ENCODE measurements around the gene RBMS1.

RBMS1 gene

GRCh38 chr2:160239436-160239835, 254.2 kb downstream of the RBMS1 start:
- no peak overlapping the region for H3K4me3 Mint-ChIP-seq
- H3K9me3 Mint-ChIP-seq = no peaks in the 10 kb centered on the region
- H3K27me3 Mint-ChIP-seq = peaks cover 1% of the 10 kb centered on the region
- ATAC-seq (ENCODE audit: low read depth) = no peak
- no peaks in the 10 kb centered on the region for H3K36me3 Mint-ChIP-seq
- no peak overlapping the region for H3K27ac Mint-ChIP-seq
- H3K4me1 Mint-ChIP-seq = no peaks in the 10 kb centered on the region
- no peak for DNase-seq (ENCODE audit: low spot score in 2 of 2)

GRCh38 chr2:160238392-160238791, 255.2 kb downstream of the RBMS1 start:
- no peak for DNase-seq (ENCODE audit: low spot score in 2 of 2)

GRCh38 chr2:160232905-160233475, 260.6 kb downstream of the RBMS1 start:
- ATAC-seq (ENCODE audit: low read depth) (no peak), DNase-seq (ENCODE audit: low spot score in 2 of 2) (no peak)
- Mint-ChIP-seq H3K9me3 (no peaks in the 10 kb centered on the region), H3K36me3 (no peaks in the 10 kb centered on the region), H3K4me1 (no peaks in the 10 kb centered on the region), H3K27me3 (peaks cover 2% of the 10 kb centered on the region), H3K27ac (no peak overlapping the region), H3K4me3 (no peak overlapping the region)

More at GRCh38 chr2:160238392-160238791, 255.2 kb downstream of the RBMS1 start:
- no peak for ATAC-seq (ENCODE audit: low read depth)
- Mint-ChIP-seq H3K36me3 (no peaks in the 10 kb centered on the region), H3K4me3 (no peak overlapping the region), H3K4me1 (no peaks in the 10 kb centered on the region), H3K9me3 (no peaks in the 10 kb centered on the region), H3K27ac (no peak overlapping the region), H3K27me3 (peaks cover 1% of the 10 kb centered on the region)

- Mint-ChIP-seq H3K4me1 (no peaks in the 10 kb centered on the region), H3K4me3 (no peak overlapping the region), H3K27me3 (peaks cover 8% of the 10 kb centered on the region), H3K9me3 (no peaks in the 10 kb centered on the region), H3K36me3 (no peaks in the 10 kb centered on the region), H3K27ac (no peak overlapping the region)
- ATAC-seq (ENCODE audit: low read depth) = no peak
- no peak for DNase-seq (ENCODE audit: low spot score in 2 of 2)
Measured at GRCh38 chr2:160229591-160229990, 264.0 kb downstream of the RBMS1 start.

GRCh38 chr2:160228141-160228917, 265.3 kb downstream of the RBMS1 start:
- Mint-ChIP-seq H3K27ac (no peak overlapping the region), H3K36me3 (no peaks in the 10 kb centered on the region), H3K27me3 (peaks cover 8% of the 10 kb centered on the region), H3K9me3 (no peaks in the 10 kb centered on the region), H3K4me1 (no peaks in the 10 kb centered on the region), H3K4me3 (no peak overlapping the region)
- ATAC-seq (ENCODE audit: low read depth) (no peak), DNase-seq (ENCODE audit: low spot score in 2 of 2) (no peak)

GRCh38 chr2:160227293-160227915, 266.2 kb downstream of the RBMS1 start:
- Mint-ChIP-seq H3K4me1 (no peaks in the 10 kb centered on the region), H3K4me3 (no peak overlapping the region), H3K36me3 (no peaks in the 10 kb centered on the region), H3K27me3 (peaks cover 9% of the 10 kb centered on the region), H3K27ac (no peak overlapping the region), H3K9me3 (no peaks in the 10 kb centered on the region)
- ATAC-seq (ENCODE audit: low read depth) = no peak
- DNase-seq (ENCODE audit: low spot score in 2 of 2) = no peak

- Mint-ChIP-seq H3K36me3 (no peaks in the 10 kb centered on the region), H3K4me3 (no peak overlapping the region), H3K4me1 (no peaks in the 10 kb centered on the region), H3K27me3 (peaks cover 8% of the 10 kb centered on the region), H3K27ac (no peak overlapping the region), H3K9me3 (no peaks in the 10 kb centered on the region)
- DNase-seq (ENCODE audit: low spot score in 2 of 2) = no peak
- ATAC-seq (ENCODE audit: low read depth) = no peak
Measured at GRCh38 chr2:160226367-160226766, 267.2 kb downstream of the RBMS1 start.

- Mint-ChIP-seq H3K9me3 (no peaks in the 10 kb centered on the region), H3K27ac (no peak overlapping the region), H3K36me3 (no peaks in the 10 kb centered on the region), H3K27me3 (peaks cover 8% of the 10 kb centered on the region), H3K4me3 (no peak overlapping the region), H3K4me1 (no peaks in the 10 kb centered on the region)
- DNase-seq (ENCODE audit: low spot score in 2 of 2) (no peak), ATAC-seq (ENCODE audit: low read depth) (no peak)
Measured at GRCh38 chr2:160225722-160226121, 267.9 kb downstream of the RBMS1 start.

GRCh38 chr2:160224507-160224906, 269.1 kb downstream of the RBMS1 start:
- Mint-ChIP-seq H3K27me3 (peaks cover 8% of the 10 kb centered on the region), H3K27ac (no peak overlapping the region), H3K4me1 (no peaks in the 10 kb centered on the region), H3K36me3 (no peaks in the 10 kb centered on the region), H3K4me3 (no peak overlapping the region), H3K9me3 (no peaks in the 10 kb centered on the region)
- ATAC-seq (ENCODE audit: low read depth) (no peak), DNase-seq (ENCODE audit: low spot score in 2 of 2) (no peak)

- Mint-ChIP-seq H3K9me3 (no peaks in the 10 kb centered on the region), H3K36me3 (no peaks in the 10 kb centered on the region), H3K27me3 (peaks cover 8% of the 10 kb centered on the region), H3K4me3 (no peak overlapping the region), H3K4me1 (no peaks in the 10 kb centered on the region), H3K27ac (no peak overlapping the region)
- no peak for DNase-seq (ENCODE audit: low spot score in 2 of 2)
- no peak for ATAC-seq (ENCODE audit: low read depth)
Measured at GRCh38 chr2:160224060-160224459, 269.5 kb downstream of the RBMS1 start.

GRCh38 chr2:160223560-160223959, 270.0 kb downstream of the RBMS1 start:
- Mint-ChIP-seq H3K9me3 (no peaks in the 10 kb centered on the region), H3K4me1 (no peaks in the 10 kb centered on the region), H3K4me3 (no peak overlapping the region), H3K27me3 (peaks cover 8% of the 10 kb centered on the region), H3K27ac (no peak overlapping the region), H3K36me3 (no peaks in the 10 kb centered on the region)
- no peak for DNase-seq (ENCODE audit: low spot score in 2 of 2)
- ATAC-seq (ENCODE audit: low read depth) = no peak

- Mint-ChIP-seq H3K36me3 (no peaks in the 10 kb centered on the region), H3K27me3 (peaks cover 7% of the 10 kb centered on the region), H3K27ac (no peak overlapping the region), H3K9me3 (no peaks in the 10 kb centered on the region), H3K4me1 (no peaks in the 10 kb centered on the region), H3K4me3 (no peak overlapping the region)
- DNase-seq (ENCODE audit: low spot score in 2 of 2) (no peak), ATAC-seq (ENCODE audit: low read depth) (no peak)
Measured at GRCh38 chr2:160222546-160223283, 270.9 kb downstream of the RBMS1 start.

Measured in memory B cell (primary cell).